GM19238 (cell line): ENCODE data around the gene DNM3.
A peak's percentile ranks its signal among the peaks of the same experiment; 100 is the strongest.

Experiments
- DNase-seq: peaks from one replicate; pipeline ENCODE4 v3.0.0; 2011; ENCODE audit warnings: low spot score; ENCODE audit not compliant: insufficient read length

DNM3 gene

DNA sequence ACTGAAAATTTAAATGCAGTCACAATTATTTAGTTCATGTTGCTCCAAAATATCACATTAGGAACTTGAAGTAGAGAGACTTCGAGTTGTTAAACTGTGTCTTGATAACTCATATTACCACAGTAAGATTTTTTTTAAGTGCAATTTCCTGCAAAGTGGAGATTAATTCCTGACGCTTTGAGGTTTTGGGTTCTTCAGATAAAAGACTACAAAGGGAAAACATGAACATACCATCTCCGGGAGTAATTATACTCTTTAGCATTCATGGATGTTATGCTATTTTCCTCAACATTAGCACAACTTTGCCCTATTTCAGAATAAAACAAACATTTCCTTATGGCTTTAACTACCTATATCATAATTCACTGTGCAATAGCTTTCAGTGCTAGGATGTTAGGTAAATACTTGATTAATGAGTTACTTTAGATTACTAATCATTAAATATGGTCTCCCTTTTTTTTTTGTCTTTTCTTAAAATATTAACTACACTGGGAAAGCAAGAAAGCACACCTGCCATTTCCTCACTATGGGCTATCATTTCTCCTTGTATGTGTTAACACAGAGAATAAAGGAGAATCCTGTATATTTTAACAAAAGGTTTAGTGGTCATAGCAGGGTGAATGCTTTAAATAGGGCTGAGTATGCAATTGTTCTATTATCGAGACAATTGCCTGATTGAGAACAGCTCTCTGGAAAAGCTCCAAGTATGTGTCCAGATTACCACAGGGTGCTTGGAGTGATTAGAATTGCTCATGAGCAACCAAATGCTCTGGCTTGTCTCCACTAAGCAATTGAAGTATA lies 326.7 kb downstream of the DNM3 start:
- DNase-seq: no peak

- DNase-seq: no peak
Observed at GRCh38 chr1:172168597-172168872, 327.2 kb downstream of the DNM3 start.

GRCh38 chr1:172169836-172170235 lies 328.5 kb downstream of the DNM3 start:
- DNase-seq: no peak

DNA sequence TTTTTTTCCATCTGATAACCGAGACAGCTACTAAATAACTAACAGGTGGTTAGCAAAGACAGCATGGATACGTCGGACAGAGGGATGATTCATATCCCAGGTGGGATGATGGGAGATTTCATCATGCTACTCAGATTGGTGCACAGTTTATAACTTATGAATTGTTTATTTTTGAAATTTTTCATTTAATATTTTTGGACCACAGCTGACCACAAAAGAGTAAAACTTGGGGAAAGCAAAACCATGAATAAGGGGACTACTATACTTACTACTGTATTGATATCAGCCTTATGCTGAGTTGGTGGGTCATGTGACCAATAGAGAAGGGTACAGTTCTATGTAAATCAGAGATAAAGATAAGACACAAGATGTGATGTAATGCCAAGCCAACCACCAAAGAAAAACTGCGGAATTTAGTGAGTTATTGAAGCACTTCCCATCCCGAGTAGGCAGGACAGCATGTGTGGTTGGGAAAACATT lies 331.1 kb downstream of the DNM3 start:
- DNase-seq: no peak

DNA sequence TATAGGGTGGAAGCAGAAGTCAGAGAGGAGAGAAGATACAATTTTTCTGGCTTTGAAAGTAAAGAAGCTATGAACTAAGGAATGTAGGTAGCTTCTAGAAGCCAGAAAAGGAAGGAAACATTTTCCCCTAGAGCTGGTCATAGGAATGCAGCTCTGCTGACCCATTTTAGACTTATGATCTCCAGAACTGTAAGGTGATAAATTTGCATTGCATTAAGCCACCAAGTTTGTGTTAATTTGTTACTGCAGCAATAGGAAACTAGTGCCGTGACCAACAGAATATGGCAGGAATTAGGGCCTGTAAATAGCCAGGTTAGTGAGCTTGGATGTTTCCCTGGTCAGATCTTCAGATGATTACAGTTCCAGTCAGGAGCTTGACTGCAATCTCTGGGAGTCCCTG lies 334.9 kb downstream of the DNM3 start:
- no peak for DNase-seq

- no peak for DNase-seq
Observed at GRCh38 chr1:172177849-172178248, 336.6 kb downstream of the DNM3 start.

DNA sequence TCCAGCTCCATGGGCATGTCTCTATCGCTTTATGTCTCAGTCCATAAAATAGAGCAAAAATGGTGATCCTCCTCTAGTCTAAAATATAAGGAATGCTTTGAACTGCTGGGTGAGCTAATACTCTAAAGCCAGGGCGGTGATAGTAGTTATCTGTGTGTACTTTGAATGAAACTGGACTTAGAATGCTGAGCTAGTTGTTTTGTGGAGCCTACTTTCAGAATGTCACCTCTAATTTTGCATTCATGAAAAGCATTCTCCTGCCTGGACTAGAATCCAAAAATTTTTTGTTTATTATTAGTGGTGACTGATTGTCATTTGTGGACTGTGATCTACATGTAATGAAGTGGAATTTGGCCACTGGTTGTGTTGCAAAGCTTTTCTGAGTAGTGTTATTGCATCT lies 337.6 kb downstream of the DNM3 start:
- no peak for DNase-seq

GRCh38 chr1:172179918-172180317 lies 338.6 kb downstream of the DNM3 start:
- DNase-seq: no peak

DNA sequence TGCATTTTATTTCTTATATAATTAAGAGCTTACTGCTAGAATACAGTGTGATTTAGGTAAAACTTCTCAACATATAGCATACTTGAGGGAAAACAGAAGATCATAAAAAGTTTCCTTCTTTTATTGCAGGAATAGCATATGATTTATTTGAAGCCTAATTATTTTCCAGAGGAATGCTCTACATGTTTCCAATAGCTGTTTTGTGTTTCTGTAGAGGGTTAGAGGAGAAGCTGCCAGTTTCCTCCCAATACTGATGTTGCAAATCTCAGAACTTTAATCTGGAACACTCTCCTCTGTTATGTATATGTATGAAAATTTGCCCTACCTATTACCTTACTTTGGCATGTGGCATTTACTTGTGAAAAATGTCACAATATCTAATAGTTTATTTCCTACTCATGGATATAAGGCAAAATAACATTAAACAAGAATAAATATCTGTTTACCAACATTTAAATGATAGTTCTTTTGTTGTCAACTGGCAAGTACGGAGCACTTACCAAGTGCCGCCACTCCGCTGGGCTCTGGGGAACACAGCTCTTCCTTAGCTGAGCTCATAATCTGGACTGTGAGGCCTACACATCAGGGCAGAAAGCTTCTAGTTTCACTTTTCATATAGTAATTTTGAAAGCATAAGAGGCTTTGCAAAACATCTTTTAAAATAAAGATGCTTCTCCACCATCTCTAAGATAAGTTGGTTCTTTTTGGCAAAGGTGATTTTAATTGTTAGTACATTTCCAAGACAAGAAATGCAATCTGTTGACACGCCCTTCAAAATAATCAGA lies 339.4 kb downstream of the DNM3 start:
- DNase-seq: peak; percentile 4

DNA sequence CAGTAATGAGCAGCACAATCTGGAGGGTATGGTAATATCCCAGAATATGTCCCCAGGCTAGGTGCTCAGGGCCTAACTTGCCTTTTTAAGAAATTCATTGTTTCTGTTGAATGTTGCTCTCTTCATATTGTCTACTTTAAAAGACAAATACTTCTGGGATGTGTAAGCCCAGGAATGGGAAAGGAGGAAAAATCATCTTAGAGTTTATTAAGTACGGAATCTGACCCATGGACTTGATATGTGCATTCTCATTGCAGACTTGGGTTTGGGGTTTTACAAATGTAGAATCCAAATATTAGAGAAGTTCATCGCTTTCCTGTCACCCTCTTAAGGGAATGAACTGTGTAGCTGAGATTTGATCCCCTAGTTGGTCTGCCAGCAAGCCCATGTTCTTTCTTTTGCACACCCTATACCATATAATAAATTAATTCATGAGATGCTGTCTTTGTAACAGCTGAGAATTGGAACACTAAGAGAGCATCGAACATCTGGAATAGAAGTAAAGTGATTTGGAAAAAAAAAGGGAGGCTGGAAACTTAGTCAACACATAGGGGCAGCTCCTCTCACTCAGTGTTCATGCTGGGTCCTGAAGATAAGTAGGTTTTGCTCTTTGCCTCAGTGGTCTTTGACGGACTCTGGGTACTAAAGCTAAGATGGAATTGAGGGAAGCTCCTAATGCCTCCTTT lies 343.4 kb downstream of the DNM3 start:
- no peak for DNase-seq

DNA sequence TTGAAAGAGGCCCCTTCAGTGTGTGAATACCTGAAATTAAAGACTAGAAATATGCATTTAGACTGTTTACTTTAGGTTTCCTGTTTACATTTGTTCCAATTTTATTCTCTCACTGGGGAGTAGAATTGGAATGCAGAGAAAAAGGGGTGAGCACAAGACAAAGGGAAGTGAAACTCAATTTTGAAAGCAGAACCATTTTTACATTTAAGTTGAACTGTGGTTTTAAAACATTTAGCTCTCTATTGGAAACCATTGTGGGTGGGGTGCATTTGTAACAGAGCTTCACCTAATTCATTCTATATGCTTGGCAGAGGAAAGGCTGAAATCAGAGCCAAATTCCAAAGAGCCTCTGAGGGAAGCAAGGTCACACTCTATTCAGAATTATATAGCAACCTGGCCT lies 343.9 kb downstream of the DNM3 start:
- DNase-seq: no peak

- DNase-seq: no peak
Observed at GRCh38 chr1:172185996-172186395, 344.7 kb downstream of the DNM3 start.

GRCh38 chr1:172201572-172201971 lies 360.3 kb downstream of the DNM3 start:
- no peak for DNase-seq

DNA sequence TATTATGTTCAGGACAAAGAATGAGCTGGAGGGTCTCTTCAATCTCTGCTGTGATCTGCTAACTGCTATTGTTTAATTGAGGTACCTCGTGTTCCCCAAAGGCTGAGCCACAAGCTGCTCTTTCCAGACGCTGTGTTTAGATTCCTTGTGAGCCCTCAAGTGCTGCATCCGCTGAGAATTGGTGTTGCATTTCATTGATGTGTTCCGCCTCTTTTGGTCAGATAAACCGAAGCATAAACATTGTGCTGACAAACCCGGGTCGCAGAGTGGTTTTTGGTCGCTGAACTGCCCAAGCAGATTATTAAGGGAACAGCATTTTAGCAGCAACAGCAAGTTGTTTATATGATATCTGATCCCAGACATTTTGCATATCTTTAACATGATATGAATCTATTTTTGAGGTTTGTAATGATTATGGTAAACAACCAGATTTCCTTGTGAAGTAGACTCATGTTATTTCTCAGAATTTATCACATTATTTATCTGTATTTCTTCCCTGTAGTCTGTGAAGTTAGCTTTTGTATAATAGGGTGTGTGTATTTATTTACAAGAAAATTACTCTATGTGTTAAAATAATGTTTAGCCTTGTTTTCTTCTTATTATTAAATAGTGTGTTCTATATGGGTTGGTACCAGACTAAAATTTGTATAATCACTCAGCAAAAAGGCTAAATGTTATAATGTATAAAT lies 362.0 kb downstream of the DNM3 start:
- no peak for DNase-seq

GRCh38 chr1:172203902-172204301 lies 362.6 kb downstream of the DNM3 start:
- no peak for DNase-seq

GRCh38 chr1:172206256-172206655 lies 365.0 kb downstream of the DNM3 start:
- DNase-seq: no peak

GRCh38 chr1:172208635-172209034 lies 367.3 kb downstream of the DNM3 start:
- no peak for DNase-seq

DNA sequence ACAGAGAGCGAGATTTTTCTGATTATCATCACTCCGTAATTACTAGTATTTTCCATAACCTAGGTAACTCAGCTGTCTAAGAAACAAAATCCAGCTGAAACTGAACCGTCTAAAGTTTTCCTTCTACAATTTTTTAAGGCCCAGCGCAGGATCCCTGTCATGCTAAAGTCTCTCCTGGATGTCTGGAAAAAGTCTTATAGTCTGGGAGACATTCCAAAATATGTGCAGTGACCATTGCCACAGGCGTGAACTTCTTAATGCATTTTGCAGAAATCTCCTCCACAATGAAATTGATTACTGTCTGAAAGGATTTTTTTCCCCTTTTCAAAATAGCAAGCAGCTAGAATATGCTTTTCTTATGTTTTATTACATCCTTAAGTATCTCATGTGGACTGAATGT lies 369.9 kb downstream of the DNM3 start:
- DNase-seq: no peak

DNA sequence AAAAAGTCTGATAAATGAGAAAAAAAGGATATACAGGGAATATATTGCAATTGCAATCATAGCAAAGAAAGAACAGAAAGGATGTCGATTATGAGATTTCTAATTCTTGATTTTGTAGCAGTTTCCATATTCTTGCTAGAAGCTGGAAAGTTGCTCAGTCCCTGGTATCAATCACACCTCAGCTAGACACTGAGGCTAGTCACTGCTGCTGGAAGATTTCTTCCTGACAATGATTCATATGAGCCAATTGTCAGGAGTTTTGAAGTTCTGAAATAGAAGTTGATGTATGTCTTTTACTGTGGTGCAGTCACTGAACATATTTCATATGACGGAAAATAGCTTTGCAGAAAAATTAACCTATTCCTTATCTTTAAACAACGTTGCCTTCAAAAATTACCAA lies 370.8 kb downstream of the DNM3 start:
- DNase-seq: no peak

- DNase-seq: no peak
Observed at GRCh38 chr1:172215006-172215405, 373.7 kb downstream of the DNM3 start.

- DNase-seq: no peak
Observed at GRCh38 chr1:172219966-172220365, 378.7 kb downstream of the DNM3 start.

- DNase-seq: no peak
Observed at GRCh38 chr1:172220376-172220775, 379.1 kb downstream of the DNM3 start.
